CD8-positive, alpha-beta memory T cell (primary cell): ENCODE data around the gene PRICKLE1. TPM values are rescaled to one million over a fixed set of nuclear protein-coding genes. Genes with fewer than 3 reads are reported as not detected.
A peak's percentile ranks its signal among the peaks of the same experiment; 100 is the strongest.
"Not testable (repeated sequence)": the region's sequence is repeated elsewhere in the genome, so short reads cannot be mapped to it uniquely, and the experiment has no call there.

ENCODE experiments used
- CTCF ChIA-PET: fragments of 350-600 bp; sonication (Branson Sonifier 250); formaldehyde crosslinking; loops from one replicate; lab custom pipeline; 2021; ENCODE audit warnings: antibody characterized with exemption; lab: Charles Lee
- POLR2A ChIA-PET: fragments of 350-600 bp; sonication (Branson Sonifier 250); formaldehyde crosslinking; loops from one replicate; lab custom pipeline; 2021; ENCODE audit warnings: antibody characterized with exemption; lab: Charles Lee
- DNase-seq, 5 donors: peaks; one replicate each; pipeline versions ENCODE4 v3.0.0 to v3.0.0-alpha.2; 2020 to 2022; ENCODE audit warnings: mixed read lengths in 1 of 5
- H3K27ac ChIP-seq: one replicate; pipeline ENCODE4 v1.7.0; 2013; ENCODE audit warnings: low read depth, mild to moderate bottlenecking, low read length, moderate library complexity
- H3K27me3 ChIP-seq: 2 replicates; pipeline ENCODE4 v1.7.0; 2013; ENCODE audit warnings: low read length, mild to moderate bottlenecking; ENCODE audit not compliant: insufficient read depth, poor library complexity, severe bottlenecking
- H3K36me3 ChIP-seq: 2 replicates; pipeline ENCODE4 v1.7.0; 2013; ENCODE audit warnings: mild to moderate bottlenecking, low read length, moderate library complexity; ENCODE audit not compliant: insufficient read depth
- H3K4me1 ChIP-seq: 2 replicates; pipeline ENCODE4 v1.7.0; 2013; ENCODE audit warnings: mild to moderate bottlenecking, low read length, moderate library complexity; ENCODE audit not compliant: insufficient read depth
- H3K4me3 ChIP-seq: 2 replicates; pipeline ENCODE4 v1.7.0; 2013; ENCODE audit warnings: mild to moderate bottlenecking, low read length
- H3K9me3 ChIP-seq: 2 replicates; pipeline ENCODE4 v1.7.0; 2013; ENCODE audit warnings: mild to moderate bottlenecking, low read length
- H3K27ac Mint-ChIP-seq, 8 donors: one replicate each; pipeline ENCODE4 v1.8.0; 2020 to 2021; ENCODE audit warnings: mixed read lengths in 8 of 8, mild to moderate bottlenecking in 6 of 8, inconsistent platforms in 3 of 8, moderate library complexity in 3 of 8
- H3K27me3 Mint-ChIP-seq, 2 donors: one replicate each; pipeline ENCODE4 v1.8.0; 2020 to 2021; ENCODE audit warnings: mixed read lengths in 2 of 2, mild to moderate bottlenecking in 1 of 2, moderate library complexity in 1 of 2
- H3K36me3 Mint-ChIP-seq, 3 donors: one replicate each; pipeline ENCODE4 v1.8.0; 2020 to 2021; ENCODE audit warnings: mixed read lengths in 3 of 3, inconsistent platforms in 1 of 3, mild to moderate bottlenecking in 1 of 3
- H3K4me1 Mint-ChIP-seq, 3 donors: one replicate each; pipeline ENCODE4 v1.8.0; 2020 to 2021; ENCODE audit warnings: mixed read lengths in 3 of 3, inconsistent platforms in 1 of 3, mild to moderate bottlenecking in 1 of 3
- H3K4me3 Mint-ChIP-seq, 7 donors: one replicate each; pipeline ENCODE4 v1.8.0; 2020 to 2021; ENCODE audit warnings: mixed read lengths in 7 of 7, mild to moderate bottlenecking in 6 of 7, moderate library complexity in 4 of 7, inconsistent platforms in 2 of 7
- H3K9me3 Mint-ChIP-seq, 5 donors: one replicate each; pipeline ENCODE4 v1.8.0; 2020 to 2022; ENCODE audit warnings: mixed read lengths in 5 of 5, mild to moderate bottlenecking in 3 of 5, moderate library complexity in 2 of 5, inconsistent platforms in 1 of 5
- polyA plus RNA-seq: library from polyadenylated mRNA; unstranded; fragments of 300-500 nt; fragmentation: Illumina TruSeq; gene quantifications from one replicate; pipeline ENCODE4 v1.2.3, GENCODE V29; 2021
- total RNA-seq, 2 experiments: library from RNA; stranded (reverse); gene quantifications; one replicate each; pipeline ENCODE4 v1.2.3, GENCODE V29; 2021

The PRICKLE1 gene
- total and polyA plus RNA-seq, 3 experiments from 2014 or later = 0.53 TPM; not detected in 2

DNA sequence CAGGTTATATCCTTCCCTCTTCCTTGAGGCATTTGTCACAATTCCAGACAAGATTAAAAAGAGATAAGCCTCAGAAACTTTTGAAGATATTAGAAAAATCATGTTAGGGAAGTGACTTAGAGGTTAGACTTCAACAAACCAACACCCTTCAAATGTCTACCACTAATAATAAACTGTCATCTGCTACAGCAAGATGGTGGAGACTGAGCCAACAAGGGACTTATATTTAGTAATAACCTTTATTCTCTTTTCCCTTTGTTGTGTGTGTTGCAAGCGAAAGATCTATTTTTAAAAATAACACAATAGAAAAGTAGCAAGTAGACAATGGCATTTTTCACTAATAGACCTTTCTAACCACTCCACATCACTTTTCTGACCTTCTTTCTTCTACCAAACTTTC, 28.6 kb downstream of the PRICKLE1 start:
- Mint-ChIP-seq H3K4me3 (no peak overlapping the region), H3K27ac (no peak overlapping the region), H3K4me1 (no peaks in the 10 kb centered on the region), H3K27me3 (peaks cover 3 to 10% of the 10 kb centered on the region in 2 donors), H3K9me3 (peaks cover 0 to 3% (median 0%) of the 10 kb centered on the region in 5 donors), H3K36me3 (no peaks in the 10 kb centered on the region)
- H3K36me3 ChIP-seq = no peaks in the 10 kb centered on the region
- ChIA-PET CTCF (no interaction called here), POLR2A (no interaction called here)
- no peak overlapping the region for H3K4me3 ChIP-seq
- no peaks in the 10 kb centered on the region for H3K4me1 ChIP-seq
- H3K27me3 ChIP-seq = no peaks in the 10 kb centered on the region
- H3K9me3 ChIP-seq = no peaks in the 10 kb centered on the region
- H3K27ac ChIP-seq = no peak overlapping the region
- no peak for DNase-seq

DNA sequence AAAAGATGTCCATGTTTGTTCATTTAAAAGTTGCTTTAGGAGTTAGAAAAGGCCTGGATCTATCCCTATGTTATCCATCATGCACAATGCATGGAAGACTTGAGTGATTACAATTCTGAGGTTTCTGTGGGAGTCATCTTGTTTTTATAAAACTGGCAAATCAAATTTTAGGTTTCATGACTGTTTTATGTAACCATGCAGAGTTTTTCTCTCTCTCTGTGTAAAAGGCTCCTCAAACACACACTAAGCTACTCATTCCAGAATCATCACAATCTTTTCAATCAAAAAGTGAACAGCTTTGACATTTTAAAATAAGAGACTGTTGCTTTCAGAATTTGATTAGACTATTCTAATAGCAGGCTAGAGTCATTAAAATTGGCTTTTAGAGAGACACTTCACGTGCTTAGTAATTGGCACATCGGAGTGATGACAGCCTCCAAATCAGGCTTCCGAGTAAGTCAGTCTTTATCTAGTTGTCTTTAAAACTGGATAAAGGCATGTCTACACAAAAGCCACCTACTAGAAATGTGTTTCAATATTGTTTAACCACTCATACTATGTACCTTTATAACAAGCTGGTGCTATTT, 31.9 kb downstream of the PRICKLE1 start:
- Mint-ChIP-seq H3K36me3 (no peaks in the 10 kb centered on the region), H3K4me3 (no peak overlapping the region), H3K4me1 (no peaks in the 10 kb centered on the region), H3K9me3 (peaks cover 0 to 3% (median 0%) of the 10 kb centered on the region in 5 donors), H3K27me3 (peaks cover 1 to 10% of the 10 kb centered on the region in 2 donors), H3K27ac (no peak overlapping the region)
- Histone ChIP-seq H3K27me3 (no peaks in the 10 kb centered on the region), H3K9me3 (no peaks in the 10 kb centered on the region), H3K4me3 (no peak overlapping the region), H3K27ac (no peak overlapping the region), H3K36me3 (no peaks in the 10 kb centered on the region), H3K4me1 (no peaks in the 10 kb centered on the region)
- ChIA-PET POLR2A (no interaction called here), CTCF (no interaction called here)
- no peak for DNase-seq

DNA sequence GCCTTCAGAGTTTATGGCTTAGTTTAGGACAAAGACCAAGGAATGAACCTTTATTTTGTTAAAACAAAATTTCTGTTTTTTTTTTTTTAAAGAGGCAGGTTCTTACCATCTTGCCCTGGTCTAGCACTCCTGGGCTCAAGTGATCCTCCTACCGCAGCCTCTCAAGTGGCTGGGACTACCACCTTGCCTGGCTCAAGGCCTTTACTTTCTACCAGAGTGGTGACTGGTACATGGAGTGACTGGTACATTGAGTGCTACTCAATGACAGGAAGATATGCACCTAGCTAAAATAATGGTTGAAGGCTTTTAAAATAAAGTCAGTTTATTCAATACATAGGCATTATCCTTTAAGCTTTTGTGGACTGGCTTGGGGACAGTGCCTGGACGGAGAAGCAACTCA, 32.6 kb downstream of the PRICKLE1 start:
- H3K27ac ChIP-seq = no peak overlapping the region
- no peaks in the 10 kb centered on the region for H3K36me3 ChIP-seq
- no peak overlapping the region for H3K4me3 Mint-ChIP-seq
- no peak for DNase-seq
- no peaks in the 10 kb centered on the region for H3K4me1 Mint-ChIP-seq
- peaks cover 1 to 11% of the 10 kb centered on the region in 2 donors for H3K27me3 Mint-ChIP-seq
- ChIA-PET CTCF (no interaction called here), POLR2A (no interaction called here)
- no peaks in the 10 kb centered on the region for H3K27me3 ChIP-seq
- H3K4me1 ChIP-seq = no peaks in the 10 kb centered on the region
- H3K36me3 Mint-ChIP-seq = no peaks in the 10 kb centered on the region
- no peaks in the 10 kb centered on the region for H3K9me3 ChIP-seq
- H3K27ac Mint-ChIP-seq = no peak overlapping the region
- no peaks in the 10 kb centered on the region for H3K9me3 Mint-ChIP-seq
- no peak overlapping the region for H3K4me3 ChIP-seq

DNA sequence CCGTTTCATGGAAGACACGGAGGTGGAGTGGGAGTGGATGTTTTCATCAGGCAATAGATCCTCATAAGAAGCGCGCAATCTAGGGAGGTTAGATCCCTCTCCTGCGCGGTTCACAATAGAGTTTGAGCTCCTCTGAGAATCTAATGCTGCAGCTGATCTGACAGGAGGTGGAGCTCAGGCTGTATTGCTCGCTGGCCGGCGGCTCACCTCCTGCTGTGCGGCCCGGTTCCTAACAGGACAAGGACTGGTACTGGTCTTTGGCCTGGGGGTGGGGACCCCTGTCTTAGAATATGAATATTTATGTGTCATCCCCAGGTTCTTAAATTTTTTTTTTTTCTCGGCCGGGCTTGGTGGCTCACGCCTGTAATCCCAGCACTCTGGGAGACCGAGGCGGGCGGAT, 36.7 kb downstream of the PRICKLE1 start:
- no peak overlapping the region for H3K27ac ChIP-seq
- no peak overlapping the region for H3K4me3 ChIP-seq
- H3K27me3 ChIP-seq = no peaks in the 10 kb centered on the region
- no peaks in the 10 kb centered on the region for H3K36me3 ChIP-seq
- H3K27ac Mint-ChIP-seq = peak overlapping the region in 1 of 8 donors; percentile 75
- H3K27me3 Mint-ChIP-seq = peaks cover 2 to 8% of the 10 kb centered on the region in 2 donors
- ChIA-PET POLR2A (no interaction called here), CTCF (no interaction called here)
- H3K4me1 Mint-ChIP-seq = no peaks in the 10 kb centered on the region
- H3K4me1 ChIP-seq = no peaks in the 10 kb centered on the region
- H3K36me3 Mint-ChIP-seq = no peaks in the 10 kb centered on the region
- no peak for DNase-seq
- H3K9me3 Mint-ChIP-seq = no peaks in the 10 kb centered on the region
- H3K9me3 ChIP-seq = no peaks in the 10 kb centered on the region
- H3K4me3 Mint-ChIP-seq = no peak overlapping the region

DNA sequence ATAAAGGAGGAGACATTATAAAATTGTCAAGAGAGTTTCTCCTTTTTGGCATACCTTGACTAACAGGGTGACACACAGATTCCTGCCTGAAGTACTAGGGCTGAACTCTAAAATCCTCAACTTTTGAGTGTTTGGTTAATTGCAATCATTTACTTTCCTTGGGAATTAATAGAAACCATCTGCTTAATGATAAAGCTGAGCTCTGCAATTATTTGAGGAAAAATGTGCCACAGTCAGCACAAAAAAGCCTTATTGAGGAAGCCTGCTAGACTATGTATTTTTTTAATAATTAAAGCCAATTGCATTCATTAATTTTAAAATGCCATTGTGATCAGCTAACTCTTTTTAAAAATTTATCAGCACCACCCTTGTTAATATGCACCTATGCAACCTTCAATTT, 38.7 kb downstream of the PRICKLE1 start:
- H3K27ac Mint-ChIP-seq = no peak overlapping the region
- ChIA-PET CTCF (interaction anchor here (0.8 kb wide), 1 partner anchor 7 kb away, joined by 3 read pairs; no protein-coding TSS in a partner anchor), POLR2A (no interaction called here)
- H3K27me3 Mint-ChIP-seq = peaks cover 2 to 11% of the 10 kb centered on the region in 2 donors
- Histone ChIP-seq H3K36me3 (no peaks in the 10 kb centered on the region), H3K4me1 (no peaks in the 10 kb centered on the region), H3K27me3 (no peaks in the 10 kb centered on the region), H3K27ac (no peak overlapping the region), H3K9me3 (no peaks in the 10 kb centered on the region), H3K4me3 (no peak overlapping the region)
- H3K4me1 Mint-ChIP-seq = no peaks in the 10 kb centered on the region
- H3K36me3 Mint-ChIP-seq = no peaks in the 10 kb centered on the region
- no peaks in the 10 kb centered on the region for H3K9me3 Mint-ChIP-seq
- H3K4me3 Mint-ChIP-seq = no peak overlapping the region
- DNase-seq = no peak

DNA sequence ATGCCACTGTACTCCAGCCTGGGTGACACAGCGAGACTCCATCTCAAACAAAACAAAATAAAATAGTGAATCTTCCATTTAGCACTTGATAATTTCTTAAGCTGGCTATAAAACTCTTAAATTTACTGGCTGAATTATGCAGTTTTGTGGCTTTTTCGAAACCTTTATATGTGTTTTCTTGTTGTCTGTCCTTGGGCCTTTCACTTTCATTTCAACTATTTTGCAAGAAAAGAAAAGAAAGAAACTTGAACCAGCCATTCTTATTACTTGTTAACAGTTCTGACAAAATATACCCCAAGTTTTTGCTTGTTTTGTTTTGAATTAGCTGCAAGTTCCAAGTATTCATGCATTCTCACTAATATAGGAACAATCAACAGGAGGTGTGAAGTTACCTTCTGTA, 42.8 kb downstream of the PRICKLE1 start:
- Histone ChIP-seq H3K27ac (no peak overlapping the region), H3K4me1 (no peaks in the 10 kb centered on the region), H3K4me3 (no peak overlapping the region), H3K27me3 (no peaks in the 10 kb centered on the region), H3K36me3 (no peaks in the 10 kb centered on the region), H3K9me3 (no peaks in the 10 kb centered on the region)
- Mint-ChIP-seq H3K4me3 (no peak overlapping the region), H3K4me1 (no peaks in the 10 kb centered on the region), H3K27me3 (peaks cover 2 to 15% of the 10 kb centered on the region in 2 donors), H3K9me3 (peaks cover 0 to 4% (median 0%) of the 10 kb centered on the region in 5 donors), H3K27ac (no peak overlapping the region), H3K36me3 (no peaks in the 10 kb centered on the region)
- ChIA-PET POLR2A (no interaction called here), CTCF (interaction anchor here (1.2 kb wide), 1 partner anchor 9 kb away, joined by 3 read pairs; no protein-coding TSS in a partner anchor)
- no peak for DNase-seq

DNA sequence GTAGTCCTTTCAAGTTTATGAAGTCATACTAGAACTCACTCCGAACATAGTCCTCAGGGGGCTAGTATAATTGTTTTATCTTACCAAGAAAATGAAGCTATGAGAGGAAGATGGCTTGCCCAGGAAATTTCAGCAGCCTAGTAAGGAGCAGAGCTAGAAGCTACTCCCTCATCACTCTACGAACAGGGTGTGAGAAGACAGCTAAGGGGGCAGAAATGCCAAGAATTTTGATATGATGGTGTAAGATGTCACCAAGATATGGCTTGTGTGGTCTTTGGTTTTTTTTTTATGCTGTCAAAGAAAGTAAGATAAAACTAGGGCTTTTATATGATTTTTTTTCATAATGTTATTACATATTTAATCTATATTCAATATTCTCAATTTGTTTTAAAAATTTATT, 47.6 kb downstream of the PRICKLE1 start:
- ChIA-PET CTCF (no interaction called here), POLR2A (no interaction called here)
- no peaks in the 10 kb centered on the region for H3K4me1 Mint-ChIP-seq
- H3K36me3 ChIP-seq = no peaks in the 10 kb centered on the region
- no peaks in the 10 kb centered on the region for H3K4me1 ChIP-seq
- no peak overlapping the region for H3K4me3 Mint-ChIP-seq
- no peaks in the 10 kb centered on the region for H3K27me3 ChIP-seq
- H3K27ac Mint-ChIP-seq = no peak overlapping the region
- no peak overlapping the region for H3K4me3 ChIP-seq
- peaks cover 0 to 17% of the 10 kb centered on the region in 2 donors for H3K27me3 Mint-ChIP-seq
- H3K9me3 ChIP-seq = no peaks in the 10 kb centered on the region
- no peak overlapping the region for H3K27ac ChIP-seq
- peaks cover 0 to 4% (median 0%) of the 10 kb centered on the region in 5 donors for H3K9me3 Mint-ChIP-seq
- no peaks in the 10 kb centered on the region for H3K36me3 Mint-ChIP-seq
- no peak for DNase-seq

DNA sequence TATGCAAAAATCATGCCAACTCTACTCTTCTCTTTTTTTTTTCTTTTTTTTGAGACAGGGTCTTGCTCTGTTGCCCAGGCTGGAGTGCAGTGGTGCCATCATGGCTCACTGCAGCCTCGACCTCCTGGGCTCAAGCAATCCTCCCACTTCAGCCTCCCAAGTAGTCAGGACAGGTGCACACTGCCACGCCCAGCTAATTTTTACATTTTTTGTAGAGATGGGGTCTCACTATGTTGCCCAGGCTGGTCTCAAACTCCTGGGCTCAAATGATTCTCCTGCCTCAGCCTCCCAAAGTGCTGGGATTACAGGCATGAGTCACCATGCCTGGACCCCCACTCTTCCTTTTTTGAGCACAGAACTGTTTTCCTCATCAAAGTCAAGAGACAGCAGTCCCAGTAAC, 48.2 kb downstream of the PRICKLE1 start:
- H3K4me3 Mint-ChIP-seq, H3K4me1 ChIP-seq, H3K4me1 Mint-ChIP-seq, H3K27ac ChIP-seq, H3K27ac Mint-ChIP-seq, H3K9me3 ChIP-seq, H3K36me3 Mint-ChIP-seq, H3K27me3 ChIP-seq, H3K36me3 ChIP-seq, DNase-seq, CTCF ChIA-PET, H3K4me3 ChIP-seq, POLR2A ChIA-PET, H3K9me3 Mint-ChIP-seq: not testable (repeated sequence)
- peaks cover 0 to 17% of the 10 kb centered on the region in 2 donors for H3K27me3 Mint-ChIP-seq
